K562 (cell line): ENCODE measurements around the gene SHISA7. TPM values are rescaled to one million over a fixed set of nuclear protein-coding genes. Genes with fewer than 3 reads are reported as not detected.

ENCODE experiments used
- ARID4B ChIP-seq: sonication (generic); formaldehyde crosslinking; IDR thresholded peaks from 2 replicates; pipeline ENCODE4 v1.8.0; 2022; ENCODE audit warnings: mild to moderate bottlenecking, missing genetic modification reagents
- BHLHE40 ChIP-seq: IDR thresholded peaks from 2 replicates; pipeline ENCODE4 v1.6.1; 2011; ENCODE audit warnings: low read length, improper control_type of control experiment
- CBX1 ChIP-seq: sonication (generic); IDR thresholded peaks from 2 replicates; pipeline ENCODE4 v1.6.1; 2016; ENCODE audit warnings: antibody characterized with exemption, low read depth, mild to moderate bottlenecking
- CREM ChIP-seq: IDR thresholded peaks from 2 replicates; pipeline ENCODE4 v1.6.1; 2014; ENCODE audit warnings: antibody characterized with exemption, low read depth
- CXXC5 ChIP-seq: fragments of 250-450 bp; sonication (Bioruptor Pico); IDR thresholded peaks from 2 replicates; pipeline ENCODE4 v1.8.0; 2022; ENCODE audit warnings: inconsistent platforms, mild to moderate bottlenecking, moderate library complexity
- EP300 ChIP-seq: IDR thresholded peaks from 2 replicates; pipeline ENCODE4 v1.6.1; 2012; ENCODE audit warnings: low read length, improper control_type of control experiment
- HDAC6 ChIP-seq: IDR thresholded peaks from 2 replicates; pipeline ENCODE4 v1.6.1; 2012; ENCODE audit warnings: low read depth, mild to moderate bottlenecking, control low read depth, inconsistent platforms, low read length, moderate library complexity
- HMGN3 ChIP-seq: IDR thresholded peaks from 2 replicates; pipeline ENCODE4 v1.6.1; 2011; ENCODE audit warnings: borderline replicate concordance, low read depth, mild to moderate bottlenecking, mixed read lengths, low read length; ENCODE audit not compliant: insufficient read length; ENCODE audit errors: extremely low read depth
- JUND ChIP-seq, 2 experiments: IDR thresholded peaks; 2 replicates in 1 of 2; 3 replicates in 1 of 2; pipeline ENCODE4 v1.6.1; 2011; ENCODE audit warnings: borderline replicate concordance in 2 of 2, low read depth in 2 of 2, low read length in 2 of 2, improper control_type of control experiment in 1 of 2, missing biosample characterization in 1 of 2, missing genetic modification characterization in 1 of 2, missing genetic modification reagents in 1 of 2
- MLLT1 ChIP-seq, 2 experiments: fragments of 450-650 bp; IDR thresholded peaks; 2 replicates each; pipeline ENCODE4 v1.6.1; 2016
- SP2 ChIP-seq: IDR thresholded peaks from 2 replicates; pipeline ENCODE4 v1.6.1; 2011; ENCODE audit warnings: mild to moderate bottlenecking, low read depth, low read length, moderate library complexity; ENCODE audit not compliant: poor library complexity, severe bottlenecking; ENCODE audit errors: extremely low read depth
- TCF3 ChIP-seq: sonication (generic); formaldehyde crosslinking; IDR thresholded peaks from 2 replicates; pipeline ENCODE4 v1.4.0; 2020; ENCODE audit warnings: mild to moderate bottlenecking, missing genetic modification reagents
- TEAD4 ChIP-seq, 2 experiments: sonication (generic) in 1 of 2; formaldehyde crosslinking in 1 of 2; IDR thresholded peaks; 2 replicates each; pipeline versions ENCODE4 v1.6.1 to v1.8.0; 2012 to 2022; ENCODE audit warnings: borderline replicate concordance in 1 of 2, inconsistent platforms in 1 of 2, low read length in 1 of 2, mild to moderate bottlenecking in 1 of 2, missing genetic modification reagents in 1 of 2
- ZFP30 ChIP-seq: fragments of 250-450 bp; sonication (Bioruptor Pico); IDR thresholded peaks from 2 replicates; pipeline ENCODE4 v1.8.0; 2022; ENCODE audit warnings: moderate library complexity, mild to moderate bottlenecking, inconsistent platforms, borderline replicate concordance
- polyA plus RNA-seq, 8 experiments: library from polyadenylated mRNA; depleted of rRNA in 4 of 8; stranded (reverse) in 5 of 8; unstranded in 3 of 8; fragments of >200 nt; fragmentation: Nextera tagmentation in 2 of 8; fragmentation: Illumina TruSeq in 1 of 8; extraction: Ambion mirVana in 2 of 8; extraction: Trizol in 1 of 8; gene quantifications; 2 replicates each; pipeline versions ENCODE4 v1.2.1 to v1.2.3, GENCODE V29; 2011 to 2014; ENCODE audit warnings: inconsistent platforms in 1 of 8, missing spikeins in 1 of 8
- total RNA-seq, 7 experiments: library from RNA; depleted of rRNA in 6 of 7; stranded (reverse); fragments of >200 nt in 6 of 7; fragmentation: Illumina TruSeq in 2 of 7; extraction: Trizol in 2 of 7; gene quantifications; 2 replicates each; pipeline versions ENCODE4 v1.2.1 to v1.2.3, GENCODE V29; 2011 to 2021; ENCODE audit warnings: low replicate concordance in 1 of 7
- TF ChIP-seq, protein P1 (sequence below), 2 experiments: IDR thresholded peaks in 1 of 2; conservative IDR thresholded peaks in 1 of 2; 2 replicates each; pipeline ENCODE4 v1.6.1; 2016; ENCODE audit warnings: low read depth in 2 of 2, mild to moderate bottlenecking in 1 of 2, missing compliant biosample characterization in 1 of 2, missing genetic modification characterization in 1 of 2, moderate library complexity in 1 of 2

Gene SHISA7
- total and polyA plus RNA-seq, 9 of the 15 experiments (the other 6 are each of a cell fraction or from before 2014, with no cell fraction given): 0.01 to 0.40 (median 0.07) TPM

DNA sequence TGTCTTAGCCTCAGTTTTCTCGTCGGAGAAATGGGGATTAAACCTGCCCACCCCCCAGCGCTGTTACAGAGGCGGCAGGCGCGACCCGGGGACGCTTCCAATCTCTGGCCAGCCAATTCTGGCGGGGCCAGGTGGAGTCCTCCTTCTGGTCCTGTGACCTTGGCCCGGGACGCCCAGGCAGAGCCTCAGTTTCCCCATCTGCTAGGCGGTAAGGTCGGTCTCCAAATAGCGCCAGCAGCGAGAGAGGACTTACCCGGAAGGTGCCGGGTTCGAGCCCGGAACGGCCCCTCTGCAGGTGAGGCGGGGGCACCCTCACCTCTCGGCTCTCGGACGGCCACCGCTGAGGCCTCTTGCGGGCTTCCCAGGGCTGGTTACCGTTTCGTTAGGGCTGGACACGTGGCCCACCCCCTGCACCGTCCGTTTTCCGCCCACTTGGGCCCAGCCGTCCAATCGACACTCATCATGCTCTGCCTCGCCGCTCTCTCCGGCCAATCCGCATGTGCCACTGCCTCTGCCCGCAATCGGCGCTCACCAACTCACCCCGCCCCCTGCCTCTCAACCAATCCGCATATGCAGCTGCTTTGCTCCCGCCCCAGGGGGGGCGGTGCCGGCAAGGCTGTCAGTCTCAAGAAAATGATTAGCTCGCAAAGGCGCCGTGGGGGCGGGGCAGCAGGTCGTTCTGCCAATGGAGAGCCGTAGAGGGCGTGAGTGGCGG is 18.3 kb upstream of the SHISA7 start, which contains the start of gene ISOC2 (continued):
- TF ChIP-seq MLLT1 (IDR thresholded peaks at IDR 0.05) (no peak; a peak in 2 of 4 replicates), CXXC5 (CRISPR knock-in tag) (peak; percentile 75), HMGN3 (peak; percentile 36), SP2 (peak; percentile 79), ARID4B (CRISPR knock-in tag) (peak; percentile 85; the same call in 1 of the 2 replicates), HDAC6 (no peak), CBX1 (peak; percentile 95; the same call in 1 of the 2 replicates), TCF3 (peak; percentile 23; the same call in 1 of the 2 replicates), BHLHE40 (peak; percentile 29; the same call in 1 of the 2 replicates), ZFP30 (CRISPR knock-in tag) (no peak), TEAD4 (IDR thresholded peaks at IDR 0.05; ENCODE audit: low read length) (0 out of 2 replicates have a peak, but pooled peaks have one; percentile 6), TEAD4 (CRISPR knock-in tag; IDR thresholded peaks at IDR 0.05; ENCODE audit: borderline replicate concordance) (no peak), EP300 (no peak), CREM (peak; percentile 83), JUND (IDR thresholded peaks at IDR 0.05; ENCODE audit: borderline replicate concordance, low read depth, low read length) (peak; percentile 49; the same call in 1 of the 2 replicates), JUND (tag; IDR thresholded peaks at IDR 0.05; ENCODE audit: borderline replicate concordance, low read depth, low read length) (no peak)
- TF ChIP-seq, protein P1, sequence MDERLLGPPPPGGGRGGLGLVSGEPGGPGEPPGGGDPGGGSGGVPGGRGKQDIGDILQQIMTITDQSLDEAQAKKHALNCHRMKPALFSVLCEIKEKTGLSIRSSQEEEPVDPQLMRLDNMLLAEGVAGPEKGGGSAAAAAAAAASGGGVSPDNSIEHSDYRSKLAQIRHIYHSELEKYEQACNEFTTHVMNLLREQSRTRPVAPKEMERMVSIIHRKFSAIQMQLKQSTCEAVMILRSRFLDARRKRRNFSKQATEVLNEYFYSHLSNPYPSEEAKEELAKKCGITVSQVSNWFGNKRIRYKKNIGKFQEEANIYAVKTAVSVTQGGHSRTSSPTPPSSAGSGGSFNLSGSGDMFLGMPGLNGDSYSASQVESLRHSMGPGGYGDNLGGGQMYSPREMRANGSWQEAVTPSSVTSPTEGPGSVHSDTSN (CRISPR knock-in tag; IDR thresholded peaks at IDR 0.05; ENCODE audit: low read depth): peak; percentile 95
- TF ChIP-seq, protein P1 (tag; conservative IDR thresholded peaks at IDR 0.05; ENCODE audit: low read depth): peak; percentile 98
